ENCODE data around the gene NDUFS2.

Gene NDUFS2

GRCh38 chr1:161196521-161197451 lies 5.4 kb upstream of the NDUFS2 start:
- DNase-seq = no peak

GRCh38 chr1:161197560-161198193 lies 4.5 kb upstream of the NDUFS2 start:
- no peak for DNase-seq

- DNase-seq = no peak
Observed at GRCh38 chr1:161198194-161198896, 3.8 kb upstream of the NDUFS2 start.

GRCh38 chr1:161198897-161199431 lies 3.2 kb upstream of the NDUFS2 start, which contains the start of gene ADAMTS4:
ADAMTS4 (minus strand) TSS chr1:161199054; CDS start chr1:161198627, 427 bp downstream.
- no peak for DNase-seq

- no peak for DNase-seq
Observed at GRCh38 chr1:161199506-161200139, 2.5 kb upstream of the NDUFS2 start.

GRCh38 chr1:161200421-161200991 lies 1.7 kb upstream of the NDUFS2 start:
- DNase-seq = no peak

GRCh38 chr1:161200992-161201835 lies 953 bp upstream of the NDUFS2 start:
- DNase-seq = no peak

- no peak for DNase-seq
Observed at GRCh38 chr1:161206411-161207140, 4.4 kb downstream of the NDUFS2 start.

- no peak for DNase-seq
Observed at GRCh38 chr1:161207173-161207572, 5.0 kb downstream of the NDUFS2 start.

GRCh38 chr1:161209790-161210409 lies 7.7 kb downstream of the NDUFS2 start:
- peak; percentile 84 for DNase-seq

GRCh38 chr1:161214369-161214768 lies 12.2 kb downstream of the NDUFS2 start:
- no peak for DNase-seq

GRCh38 chr1:161215076-161215475 lies 12.9 kb downstream of the NDUFS2 start, which contains the start of gene FCER1G:
FCER1G (plus strand) TSS chr1:161215295; CDS start chr1:161215322, 27 bp downstream.
- no peak for DNase-seq

- no peak for DNase-seq
Observed at GRCh38 chr1:161216945-161217712, 15.0 kb downstream of the NDUFS2 start.

GRCh38 chr1:161217831-161218230 lies 15.7 kb downstream of the NDUFS2 start:
- DNase-seq = no peak

- no peak for DNase-seq
Observed at GRCh38 chr1:161218301-161219077, 16.3 kb downstream of the NDUFS2 start.

- DNase-seq = no peak
Observed at GRCh38 chr1:161219078-161219892, 17.1 kb downstream of the NDUFS2 start.

- DNase-seq = no peak
Observed at GRCh38 chr1:161220002-161220401, 17.8 kb downstream of the NDUFS2 start.

Measured in stimulated activated CD4-positive, alpha-beta T cell treated with anti-CD3 and anti-CD28 coated beads, Interleukin-15, amount 100 ng/mL, for 24 hours (primary cell).